Measurements from ENCODE around the gene MPHOSPH8. TPM values are rescaled to one million over a fixed set of nuclear protein-coding genes. Genes with fewer than 3 reads are reported as not detected.

The MPHOSPH8 gene
- total RNA-seq, 1 experiment from 2014 or later = 18.5 TPM

DNA sequence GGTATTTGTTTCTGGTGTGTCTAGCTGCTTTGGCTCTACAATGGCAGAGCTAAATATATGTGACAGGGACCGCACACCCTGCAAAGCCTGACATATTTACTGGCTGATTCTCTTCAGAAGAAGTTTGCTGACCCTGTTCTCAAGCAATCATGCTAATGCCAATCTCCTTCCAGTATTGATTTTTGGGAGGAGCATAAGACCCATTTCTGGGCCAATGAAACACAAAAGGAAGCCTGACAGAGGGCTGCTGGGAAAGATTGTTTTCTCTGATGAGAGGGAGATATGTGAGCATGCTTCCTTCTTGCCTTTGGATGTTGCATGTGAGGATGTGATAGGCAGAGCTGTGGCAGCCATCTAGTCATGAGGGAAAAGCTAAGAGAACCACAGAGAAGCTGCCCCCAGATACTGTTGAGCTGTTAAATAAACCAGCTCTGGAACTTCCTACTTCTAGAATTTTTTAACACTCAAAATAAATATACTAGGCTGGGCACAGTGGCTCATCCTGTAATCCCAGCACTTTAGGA lies 40.7 kb upstream of the MPHOSPH8 start:
- no peak overlapping the region for H3K27ac Mint-ChIP-seq
- CTCF ChIA-PET = interaction anchor here (0.7 kb wide), 1 partner anchor 416 kb away, joined by 3 read pairs; no protein-coding TSS in a partner anchor

DNA sequence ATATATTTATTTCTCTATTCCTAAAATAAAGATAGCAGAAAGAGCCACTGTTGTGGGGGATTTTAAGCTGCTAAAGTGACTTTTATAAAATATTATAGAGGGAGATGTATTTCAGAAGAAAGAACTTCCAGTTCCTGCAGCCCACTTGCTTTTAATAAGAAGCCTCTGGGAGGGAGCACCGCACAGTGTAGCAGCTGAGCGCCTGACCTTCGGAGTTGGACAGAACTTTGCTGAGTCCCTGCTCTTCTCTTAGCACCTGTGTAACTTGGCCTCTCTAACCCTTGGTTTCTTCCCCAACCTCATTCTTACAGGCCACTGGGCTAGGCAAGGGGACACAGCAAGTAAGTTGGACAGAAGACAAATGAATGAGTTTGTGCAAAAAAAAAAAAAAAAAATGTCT lies 37.4 kb upstream of the MPHOSPH8 start:
- no peaks in the 10 kb centered on the region for H3K4me1 Mint-ChIP-seq
- DNase-seq (ENCODE audit: low spot score) = no peak
- H3K27ac Mint-ChIP-seq = no peak overlapping the region
- peaks cover 38% of the 10 kb centered on the region for H3K36me3 Mint-ChIP-seq
- ChIA-PET CTCF (no interaction called here), POLR2A (no interaction called here)
- no peak overlapping the region for H3K4me3 Mint-ChIP-seq
- peaks cover 27% of the 10 kb centered on the region for H3K27me3 Mint-ChIP-seq (ENCODE audit: low read depth)
- TF ChIP-seq GABPB1 (CRISPR knock-in tag; IDR thresholded peaks at IDR 0.05) = no peak
- no peak for TF ChIP-seq ZNF423 (CRISPR knock-in tag; IDR thresholded peaks at IDR 0.05)
- no peak for TF ChIP-seq TCF7 (CRISPR knock-in tag; IDR thresholded peaks at IDR 0.05; ENCODE audit: low read depth)
- TF ChIP-seq ZNF138 (CRISPR knock-in tag; conservative IDR thresholded peaks at IDR 0.05) = no peak
- no peak for TF ChIP-seq JUN (CRISPR knock-in tag; IDR thresholded peaks at IDR 0.05)
- TF ChIP-seq TP53 (CRISPR knock-in tag; IDR thresholded peaks at IDR 0.05) = no peak
- no peak for TF ChIP-seq GRHL2 (CRISPR knock-in tag; IDR thresholded peaks at IDR 0.05; ENCODE audit: insufficient replicate concordance, severe bottlenecking)
- TF ChIP-seq, protein P1, sequence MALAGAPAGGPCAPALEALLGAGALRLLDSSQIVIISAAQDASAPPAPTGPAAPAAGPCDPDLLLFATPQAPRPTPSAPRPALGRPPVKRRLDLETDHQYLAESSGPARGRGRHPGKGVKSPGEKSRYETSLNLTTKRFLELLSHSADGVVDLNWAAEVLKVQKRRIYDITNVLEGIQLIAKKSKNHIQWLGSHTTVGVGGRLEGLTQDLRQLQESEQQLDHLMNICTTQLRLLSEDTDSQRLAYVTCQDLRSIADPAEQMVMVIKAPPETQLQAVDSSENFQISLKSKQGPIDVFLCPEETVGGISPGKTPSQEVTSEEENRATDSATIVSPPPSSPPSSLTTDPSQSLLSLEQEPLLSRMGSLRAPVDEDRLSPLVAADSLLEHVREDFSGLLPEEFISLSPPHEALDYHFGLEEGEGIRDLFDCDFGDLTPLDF (CRISPR knock-in tag; IDR thresholded peaks at IDR 0.05) = no peak
- no peak for TF ChIP-seq FOXK1 (CRISPR knock-in tag; IDR thresholded peaks at IDR 0.05)
- no peak for TF ChIP-seq TEAD4 (CRISPR knock-in tag; IDR thresholded peaks at IDR 0.05)
- TF ChIP-seq ZBTB21 (CRISPR knock-in tag; IDR thresholded peaks at IDR 0.05; ENCODE audit: borderline replicate concordance) = no peak
- TF ChIP-seq SP1 (CRISPR knock-in tag; conservative IDR thresholded peaks at IDR 0.05) = no peak
- TF ChIP-seq OVOL2 (CRISPR knock-in tag; IDR thresholded peaks at IDR 0.05; ENCODE audit: borderline replicate concordance) = no peak
- TF ChIP-seq ZNF317 (CRISPR knock-in tag; IDR thresholded peaks at IDR 0.05; ENCODE audit: borderline replicate concordance, low read depth) = no peak
- TF ChIP-seq IRF2 (CRISPR knock-in tag; IDR thresholded peaks at IDR 0.05; ENCODE audit: borderline replicate concordance, low read depth) = no peak
- no peak for ATAC-seq
- H3K9me3 Mint-ChIP-seq = peaks cover 62% of the 10 kb centered on the region

More for the DNA sequence above, 40.7 kb upstream of the MPHOSPH8 start:
- Mint-ChIP-seq H3K9me3 (peaks cover 72% of the 10 kb centered on the region), H3K4me3 (no peak overlapping the region), H3K36me3 (peaks cover 32% of the 10 kb centered on the region), H3K4me1 (no peaks in the 10 kb centered on the region), H3K27me3 (ENCODE audit: low read depth) (peaks cover 11% of the 10 kb centered on the region)
- TF ChIP-seq RELA (CRISPR knock-in tag; IDR thresholded peaks at IDR 0.05; ENCODE audit: borderline replicate concordance) (no peak), JUN (CRISPR knock-in tag; IDR thresholded peaks at IDR 0.05) (no peak), OVOL2 (CRISPR knock-in tag; IDR thresholded peaks at IDR 0.05; ENCODE audit: borderline replicate concordance) (no peak), CREM (CRISPR knock-in tag; IDR thresholded peaks at IDR 0.05) (no peak)
- TF ChIP-seq, protein P2, sequence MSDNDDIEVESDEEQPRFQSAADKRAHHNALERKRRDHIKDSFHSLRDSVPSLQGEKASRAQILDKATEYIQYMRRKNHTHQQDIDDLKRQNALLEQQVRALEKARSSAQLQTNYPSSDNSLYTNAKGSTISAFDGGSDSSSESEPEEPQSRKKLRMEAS (CRISPR knock-in tag; IDR thresholded peaks at IDR 0.05) = no peak
- TF ChIP-seq, protein P3, sequence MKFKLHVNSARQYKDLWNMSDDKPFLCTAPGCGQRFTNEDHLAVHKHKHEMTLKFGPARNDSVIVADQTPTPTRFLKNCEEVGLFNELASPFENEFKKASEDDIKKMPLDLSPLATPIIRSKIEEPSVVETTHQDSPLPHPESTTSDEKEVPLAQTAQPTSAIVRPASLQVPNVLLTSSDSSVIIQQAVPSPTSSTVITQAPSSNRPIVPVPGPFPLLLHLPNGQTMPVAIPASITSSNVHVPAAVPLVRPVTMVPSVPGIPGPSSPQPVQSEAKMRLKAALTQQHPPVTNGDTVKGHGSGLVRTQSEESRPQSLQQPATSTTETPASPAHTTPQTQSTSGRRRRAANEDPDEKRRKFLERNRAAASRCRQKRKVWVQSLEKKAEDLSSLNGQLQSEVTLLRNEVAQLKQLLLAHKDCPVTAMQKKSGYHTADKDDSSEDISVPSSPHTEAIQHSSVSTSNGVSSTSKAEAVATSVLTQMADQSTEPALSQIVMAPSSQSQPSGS (CRISPR knock-in tag; IDR thresholded peaks at IDR 0.05; ENCODE audit: borderline replicate concordance, low read depth) = no peak
- POLR2A ChIA-PET = no interaction called here
- ATAC-seq = no peak
- DNase-seq (ENCODE audit: low spot score) = no peak

DNA sequence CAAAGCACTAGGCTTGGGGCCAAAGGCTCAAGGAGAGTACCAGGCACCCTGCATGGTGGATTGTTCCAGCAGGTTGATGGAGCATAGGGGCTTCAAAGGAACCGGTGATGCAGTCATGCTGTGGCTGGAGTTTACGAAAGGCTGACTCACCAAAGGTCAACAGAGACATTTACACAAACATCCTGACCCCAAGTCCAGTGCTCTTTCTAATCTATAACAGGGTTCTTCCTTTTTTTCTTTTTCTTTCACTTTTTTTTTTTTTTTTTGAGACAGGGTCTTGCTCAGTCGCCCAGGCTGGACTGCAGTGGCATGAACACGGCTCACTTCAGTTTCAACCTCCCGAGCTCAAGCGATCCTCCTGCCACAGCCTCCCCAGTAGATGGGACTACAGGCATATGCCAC lies 36.5 kb upstream of the MPHOSPH8 start:
- TF ChIP-seq, protein P4, sequence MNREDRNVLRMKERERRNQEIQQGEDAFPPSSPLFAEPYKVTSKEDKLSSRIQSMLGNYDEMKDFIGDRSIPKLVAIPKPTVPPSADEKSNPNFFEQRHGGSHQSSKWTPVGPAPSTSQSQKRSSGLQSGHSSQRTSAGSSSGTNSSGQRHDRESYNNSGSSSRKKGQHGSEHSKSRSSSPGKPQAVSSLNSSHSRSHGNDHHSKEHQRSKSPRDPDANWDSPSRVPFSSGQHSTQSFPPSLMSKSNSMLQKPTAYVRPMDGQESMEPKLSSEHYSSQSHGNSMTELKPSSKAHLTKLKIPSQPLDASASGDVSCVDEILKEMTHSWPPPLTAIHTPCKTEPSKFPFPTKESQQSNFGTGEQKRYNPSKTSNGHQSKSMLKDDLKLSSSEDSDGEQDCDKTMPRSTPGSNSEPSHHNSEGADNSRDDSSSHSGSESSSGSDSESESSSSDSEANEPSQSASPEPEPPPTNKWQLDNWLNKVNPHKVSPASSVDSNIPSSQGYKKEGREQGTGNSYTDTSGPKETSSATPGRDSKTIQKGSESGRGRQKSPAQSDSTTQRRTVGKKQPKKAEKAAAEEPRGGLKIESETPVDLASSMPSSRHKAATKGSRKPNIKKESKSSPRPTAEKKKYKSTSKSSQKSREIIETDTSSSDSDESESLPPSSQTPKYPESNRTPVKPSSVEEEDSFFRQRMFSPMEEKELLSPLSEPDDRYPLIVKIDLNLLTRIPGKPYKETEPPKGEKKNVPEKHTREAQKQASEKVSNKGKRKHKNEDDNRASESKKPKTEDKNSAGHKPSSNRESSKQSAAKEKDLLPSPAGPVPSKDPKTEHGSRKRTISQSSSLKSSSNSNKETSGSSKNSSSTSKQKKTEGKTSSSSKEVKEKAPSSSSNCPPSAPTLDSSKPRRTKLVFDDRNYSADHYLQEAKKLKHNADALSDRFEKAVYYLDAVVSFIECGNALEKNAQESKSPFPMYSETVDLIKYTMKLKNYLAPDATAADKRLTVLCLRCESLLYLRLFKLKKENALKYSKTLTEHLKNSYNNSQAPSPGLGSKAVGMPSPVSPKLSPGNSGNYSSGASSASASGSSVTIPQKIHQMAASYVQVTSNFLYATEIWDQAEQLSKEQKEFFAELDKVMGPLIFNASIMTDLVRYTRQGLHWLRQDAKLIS (CRISPR knock-in tag; IDR thresholded peaks at IDR 0.05; ENCODE audit: borderline replicate concordance) = no peak
- TF ChIP-seq GABPB1 (CRISPR knock-in tag; IDR thresholded peaks at IDR 0.05) = 0 out of 2 replicates have a peak, but pooled peaks have one; percentile 36
- Mint-ChIP-seq H3K4me3 (no peak overlapping the region), H3K4me1 (no peaks in the 10 kb centered on the region), H3K27me3 (ENCODE audit: low read depth) (peaks cover 28% of the 10 kb centered on the region), H3K9me3 (peaks cover 53% of the 10 kb centered on the region), H3K27ac (no peak overlapping the region), H3K36me3 (peaks cover 30% of the 10 kb centered on the region)
- no peak for ATAC-seq
- CTCF ChIA-PET = no interaction called here
- POLR2A ChIA-PET = no interaction called here
- DNase-seq (ENCODE audit: low spot score) = no peak
